Ishikawa (cell line): Measurements from ENCODE around the gene HDLBP.

ENCODE experiments used
- CEBPB ChIP-seq: IDR thresholded peaks from 2 replicates; pipeline ENCODE4 v1.6.1; 2012
- CREB1 ChIP-seq: IDR thresholded peaks from 2 replicates; pipeline ENCODE4 v1.6.1; 2012; ENCODE audit warnings: low read depth
- EGR1 ChIP-seq: IDR thresholded peaks from 2 replicates; pipeline ENCODE4 v1.6.1; 2012
- EP300 ChIP-seq: IDR thresholded peaks from 2 replicates; pipeline ENCODE4 v1.6.1; 2012; ENCODE audit warnings: borderline replicate concordance
- FOXM1 ChIP-seq: IDR thresholded peaks from 2 replicates; pipeline ENCODE4 v1.6.1; 2012; ENCODE audit warnings: low read depth, borderline replicate concordance
- RAD21 ChIP-seq: IDR thresholded peaks from 2 replicates; pipeline ENCODE4 v1.6.1; 2012; ENCODE audit warnings: low read depth
- TAF1 ChIP-seq: IDR thresholded peaks from 2 replicates; pipeline ENCODE4 v1.6.1; 2012; ENCODE audit warnings: low read depth, mild to moderate bottlenecking
- TCF12 ChIP-seq: IDR thresholded peaks from 2 replicates; pipeline ENCODE4 v1.6.1; 2012; ENCODE audit warnings: low read depth
- YY1 ChIP-seq: IDR thresholded peaks from 2 replicates; pipeline ENCODE4 v1.6.1; 2012; ENCODE audit warnings: low read depth
- ZBTB7A ChIP-seq: IDR thresholded peaks from 2 replicates; pipeline ENCODE4 v1.6.1; 2012; ENCODE audit warnings: low read depth
- TF ChIP-seq, protein P1 (sequence below): IDR thresholded peaks from 2 replicates; pipeline ENCODE4 v1.6.1; 2012
- TF ChIP-seq, protein P2 (sequence below): IDR thresholded peaks from 2 replicates; pipeline ENCODE4 v1.6.1; 2012; ENCODE audit warnings: low read depth, mild to moderate bottlenecking

DNA sequence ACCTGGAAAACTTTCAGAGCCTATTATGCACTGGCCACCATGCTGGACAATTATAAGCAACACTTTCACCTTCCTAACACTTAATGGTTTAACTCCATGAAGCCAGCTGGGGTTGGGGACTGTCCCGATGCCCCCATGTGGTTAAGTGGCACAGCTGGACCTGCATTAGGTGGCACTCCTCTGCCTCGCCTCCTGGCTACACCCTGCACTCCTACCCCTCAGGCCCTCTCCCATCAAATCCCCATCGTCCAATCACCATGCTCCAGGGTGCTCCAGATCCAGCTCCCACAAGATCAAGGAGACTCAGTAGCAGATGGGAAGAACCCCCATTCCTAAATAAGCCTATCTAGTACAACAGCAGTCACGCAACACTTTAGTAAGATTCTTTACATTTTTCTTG is 53.8 kb downstream of the HDLBP start:
- TF ChIP-seq CREB1, result no peak
- no peak for TF ChIP-seq EGR1
- TF ChIP-seq TCF12, result no peak
- no peak for TF ChIP-seq YY1
- TF ChIP-seq TAF1, result no peak
- TF ChIP-seq, protein P1, sequence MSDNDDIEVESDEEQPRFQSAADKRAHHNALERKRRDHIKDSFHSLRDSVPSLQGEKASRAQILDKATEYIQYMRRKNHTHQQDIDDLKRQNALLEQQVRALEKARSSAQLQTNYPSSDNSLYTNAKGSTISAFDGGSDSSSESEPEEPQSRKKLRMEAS, result no peak
- TF ChIP-seq FOXM1, result no peak
- no peak for TF ChIP-seq ZBTB7A
- no peak for TF ChIP-seq EP300
- TF ChIP-seq, protein P2, sequence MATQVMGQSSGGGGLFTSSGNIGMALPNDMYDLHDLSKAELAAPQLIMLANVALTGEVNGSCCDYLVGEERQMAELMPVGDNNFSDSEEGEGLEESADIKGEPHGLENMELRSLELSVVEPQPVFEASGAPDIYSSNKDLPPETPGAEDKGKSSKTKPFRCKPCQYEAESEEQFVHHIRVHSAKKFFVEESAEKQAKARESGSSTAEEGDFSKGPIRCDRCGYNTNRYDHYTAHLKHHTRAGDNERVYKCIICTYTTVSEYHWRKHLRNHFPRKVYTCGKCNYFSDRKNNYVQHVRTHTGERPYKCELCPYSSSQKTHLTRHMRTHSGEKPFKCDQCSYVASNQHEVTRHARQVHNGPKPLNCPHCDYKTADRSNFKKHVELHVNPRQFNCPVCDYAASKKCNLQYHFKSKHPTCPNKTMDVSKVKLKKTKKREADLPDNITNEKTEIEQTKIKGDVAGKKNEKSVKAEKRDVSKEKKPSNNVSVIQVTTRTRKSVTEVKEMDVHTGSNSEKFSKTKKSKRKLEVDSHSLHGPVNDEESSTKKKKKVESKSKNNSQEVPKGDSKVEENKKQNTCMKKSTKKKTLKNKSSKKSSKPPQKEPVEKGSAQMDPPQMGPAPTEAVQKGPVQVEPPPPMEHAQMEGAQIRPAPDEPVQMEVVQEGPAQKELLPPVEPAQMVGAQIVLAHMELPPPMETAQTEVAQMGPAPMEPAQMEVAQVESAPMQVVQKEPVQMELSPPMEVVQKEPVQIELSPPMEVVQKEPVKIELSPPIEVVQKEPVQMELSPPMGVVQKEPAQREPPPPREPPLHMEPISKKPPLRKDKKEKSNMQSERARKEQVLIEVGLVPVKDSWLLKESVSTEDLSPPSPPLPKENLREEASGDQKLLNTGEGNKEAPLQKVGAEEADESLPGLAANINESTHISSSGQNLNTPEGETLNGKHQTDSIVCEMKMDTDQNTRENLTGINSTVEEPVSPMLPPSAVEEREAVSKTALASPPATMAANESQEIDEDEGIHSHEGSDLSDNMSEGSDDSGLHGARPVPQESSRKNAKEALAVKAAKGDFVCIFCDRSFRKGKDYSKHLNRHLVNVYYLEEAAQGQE, result no peak
- no peak for TF ChIP-seq RAD21
- no peak for TF ChIP-seq CEBPB
